ENCODE data around the gene CLDN16.

The CLDN16 gene

DNA sequence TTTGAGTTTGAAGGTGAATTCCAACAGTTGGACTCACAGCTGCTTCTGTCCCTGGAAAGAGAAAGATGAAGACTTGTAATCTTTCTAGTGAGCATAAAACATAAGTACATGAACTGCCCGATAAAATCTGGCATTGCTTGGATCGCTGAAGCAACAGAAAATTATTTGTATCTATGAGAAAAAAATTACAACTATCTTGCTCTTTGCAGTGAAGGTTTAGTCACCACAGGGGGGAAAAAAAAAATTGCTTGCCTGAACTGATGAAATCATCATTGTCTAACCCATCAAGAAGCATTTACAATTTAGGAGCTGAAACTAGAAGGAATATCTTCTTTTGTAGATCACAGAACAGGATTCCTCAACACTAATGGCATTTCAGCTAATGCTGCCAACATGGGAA lies 41.7 kb downstream of the CLDN16 start:
- DNase-seq (ENCODE audit: low read depth) = no peak
- TF ChIP-seq, protein P1, sequence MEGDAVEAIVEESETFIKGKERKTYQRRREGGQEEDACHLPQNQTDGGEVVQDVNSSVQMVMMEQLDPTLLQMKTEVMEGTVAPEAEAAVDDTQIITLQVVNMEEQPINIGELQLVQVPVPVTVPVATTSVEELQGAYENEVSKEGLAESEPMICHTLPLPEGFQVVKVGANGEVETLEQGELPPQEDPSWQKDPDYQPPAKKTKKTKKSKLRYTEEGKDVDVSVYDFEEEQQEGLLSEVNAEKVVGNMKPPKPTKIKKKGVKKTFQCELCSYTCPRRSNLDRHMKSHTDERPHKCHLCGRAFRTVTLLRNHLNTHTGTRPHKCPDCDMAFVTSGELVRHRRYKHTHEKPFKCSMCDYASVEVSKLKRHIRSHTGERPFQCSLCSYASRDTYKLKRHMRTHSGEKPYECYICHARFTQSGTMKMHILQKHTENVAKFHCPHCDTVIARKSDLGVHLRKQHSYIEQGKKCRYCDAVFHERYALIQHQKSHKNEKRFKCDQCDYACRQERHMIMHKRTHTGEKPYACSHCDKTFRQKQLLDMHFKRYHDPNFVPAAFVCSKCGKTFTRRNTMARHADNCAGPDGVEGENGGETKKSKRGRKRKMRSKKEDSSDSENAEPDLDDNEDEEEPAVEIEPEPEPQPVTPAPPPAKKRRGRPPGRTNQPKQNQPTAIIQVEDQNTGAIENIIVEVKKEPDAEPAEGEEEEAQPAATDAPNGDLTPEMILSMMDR (IDR thresholded peaks at IDR 0.05; ENCODE audit: insufficient read depth, low read depth, low read length, missing control alignments) = no peak
- H3K4me3 ChIP-seq (ENCODE audit: low read depth, low read length) = no peak overlapping the region

- TF ChIP-seq, protein P1 (IDR thresholded peaks at IDR 0.05; ENCODE audit: insufficient read depth, low read depth, low read length, missing control alignments) = no peak
- DNase-seq (ENCODE audit: low read depth) = no peak
- H3K4me3 ChIP-seq (ENCODE audit: low read depth, low read length) = no peak overlapping the region
Measured at GRCh38 chr3:190430906-190431305, 42.9 kb downstream of the CLDN16 start.

- no peak overlapping the region for H3K4me3 ChIP-seq (ENCODE audit: low read depth, low read length)
- no peak for DNase-seq (ENCODE audit: low read depth)
- TF ChIP-seq, protein P1 (IDR thresholded peaks at IDR 0.05; ENCODE audit: insufficient read depth, low read depth, low read length, missing control alignments) = no peak
Measured at GRCh38 chr3:190432216-190432615, 44.3 kb downstream of the CLDN16 start.

DNA sequence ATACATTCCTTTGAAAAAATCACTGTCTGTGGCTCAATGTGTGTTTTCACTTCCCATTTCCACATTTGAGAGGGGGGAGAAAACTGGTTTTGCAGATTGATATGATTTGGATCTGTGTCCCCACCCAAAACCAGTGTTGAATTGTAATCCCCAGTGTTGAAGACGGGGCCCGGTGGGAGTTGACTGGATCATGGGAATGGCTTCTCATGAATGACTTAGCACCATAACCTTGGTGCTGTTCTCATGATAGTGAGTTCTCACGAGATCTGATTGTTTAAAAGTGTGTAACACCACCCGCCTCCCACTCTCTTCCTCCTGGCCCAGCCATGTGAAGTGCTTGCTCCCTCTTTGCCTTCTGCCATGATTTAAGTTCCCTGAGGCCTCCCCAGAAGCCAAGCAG lies 45.7 kb downstream of the CLDN16 start:
- DNase-seq (ENCODE audit: low read depth) = no peak
- TF ChIP-seq, protein P1 (IDR thresholded peaks at IDR 0.05; ENCODE audit: insufficient read depth, low read depth, low read length, missing control alignments) = no peak
- no peak overlapping the region for H3K4me3 ChIP-seq (ENCODE audit: low read depth, low read length)

DNA sequence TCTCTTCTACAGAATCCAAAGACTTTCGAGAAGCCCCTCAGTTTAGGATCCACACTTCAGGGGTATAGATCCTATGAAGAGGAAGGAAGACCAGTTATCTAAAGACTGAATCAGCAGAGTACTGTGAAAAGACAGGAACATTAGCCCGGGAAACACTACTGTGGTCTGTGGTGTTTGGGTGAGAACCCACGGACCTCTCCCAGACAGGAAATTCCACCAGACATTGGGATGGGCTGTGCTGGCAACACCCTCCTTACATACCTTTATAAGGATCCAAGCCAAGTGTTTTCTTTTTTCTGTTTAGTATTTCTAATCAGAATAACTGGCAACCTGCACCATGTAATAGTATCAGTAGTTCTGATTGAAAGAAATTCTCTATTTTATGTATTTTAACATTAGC lies 47.7 kb downstream of the CLDN16 start:
- no peak overlapping the region for H3K4me3 ChIP-seq (ENCODE audit: low read depth, low read length)
- TF ChIP-seq, protein P1 (IDR thresholded peaks at IDR 0.05; ENCODE audit: insufficient read depth, low read depth, low read length, missing control alignments) = no peak
- no peak for DNase-seq (ENCODE audit: low read depth)

DNA sequence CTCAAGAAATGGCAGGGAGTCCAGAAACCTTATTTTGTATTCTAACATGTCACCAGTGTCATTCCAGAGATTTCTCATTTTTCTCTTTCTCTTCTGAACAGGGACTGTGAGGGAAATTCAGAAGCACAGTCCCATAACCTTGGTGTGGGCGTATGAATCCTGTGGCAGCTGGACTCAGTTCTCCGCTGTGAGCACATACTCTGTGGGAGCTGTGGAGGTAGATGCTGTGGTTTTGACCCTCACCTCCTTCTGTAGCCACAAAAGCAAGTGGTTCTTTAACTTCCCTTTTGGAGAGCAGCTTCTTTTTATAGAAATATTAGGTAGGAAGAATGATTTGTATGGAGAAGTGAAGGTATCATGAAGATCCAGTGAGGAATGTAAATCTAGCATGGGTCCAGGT lies 48.4 kb downstream of the CLDN16 start:
- TF ChIP-seq, protein P1 (IDR thresholded peaks at IDR 0.05; ENCODE audit: insufficient read depth, low read depth, low read length, missing control alignments) = no peak
- DNase-seq (ENCODE audit: low read depth) = no peak
- no peak overlapping the region for H3K4me3 ChIP-seq (ENCODE audit: low read depth, low read length)

DNA sequence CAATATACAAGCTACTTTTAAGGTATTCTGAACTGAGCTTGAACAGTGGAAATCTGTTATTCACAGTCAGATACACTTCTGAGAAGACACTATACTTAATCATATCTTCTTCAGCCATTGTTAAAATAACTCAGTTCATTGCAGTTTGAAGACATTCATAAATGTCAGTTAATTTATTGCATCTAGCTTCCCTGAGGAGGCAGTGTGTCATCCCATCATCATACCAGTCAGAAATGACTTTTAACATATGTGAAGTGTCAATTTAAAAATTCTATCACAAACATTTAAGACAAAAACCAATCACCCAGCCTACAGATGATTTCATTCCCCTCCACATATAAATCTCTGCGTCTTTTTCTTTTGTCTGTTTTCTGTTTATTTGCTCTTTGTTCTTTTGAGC lies 54.3 kb downstream of the CLDN16 start:
- no peak overlapping the region for H3K4me3 ChIP-seq (ENCODE audit: low read depth, low read length)
- TF ChIP-seq, protein P1 (IDR thresholded peaks at IDR 0.05; ENCODE audit: insufficient read depth, low read depth, low read length, missing control alignments) = no peak
- DNase-seq (ENCODE audit: low read depth) = no peak

Data from GM12865 (cell line).